ENCODE measurements around the gene HACE1.

HACE1 gene

GRCh38 chr6:104688283-104688969 lies 171.3 kb downstream of the HACE1 start:
- DNase-seq (ENCODE audit: low read depth in 2 of 2), result no peak

- no peak for DNase-seq (ENCODE audit: low read depth in 2 of 2)
Measured at GRCh38 chr6:104686550-104687175, 173.1 kb downstream of the HACE1 start.

- no peak for DNase-seq (ENCODE audit: low read depth in 2 of 2)
Measured at GRCh38 chr6:104685871-104686549, 173.7 kb downstream of the HACE1 start.

GRCh38 chr6:104684911-104685415 lies 174.8 kb downstream of the HACE1 start:
- no peak for DNase-seq (ENCODE audit: low read depth in 2 of 2)

- no peak for DNase-seq (ENCODE audit: low read depth in 2 of 2)
Measured at GRCh38 chr6:104683809-104684208, 175.9 kb downstream of the HACE1 start.

GRCh38 chr6:104682722-104683643 lies 176.7 kb downstream of the HACE1 start:
- peak; percentile 9 to 27 for DNase-seq (ENCODE audit: low read depth in 2 of 2)

GRCh38 chr6:104680539-104680938 lies 179.2 kb downstream of the HACE1 start:
- DNase-seq (ENCODE audit: low read depth in 2 of 2), result no peak

- no peak for DNase-seq (ENCODE audit: low read depth in 2 of 2)
Measured at GRCh38 chr6:104679971-104680370, 179.7 kb downstream of the HACE1 start.
